Hepatocyte (in vitro differentiated cells): ENCODE results near the gene RACK1.

ENCODE experiments used
- EZH2 ChIP-seq: fragments of 200-600 bp; sonication (generic); IDR thresholded peaks from 2 replicates; pipeline ENCODE4 v1.6.1; 2016; ENCODE audit warnings: antibody characterized with exemption, mild to moderate bottlenecking, borderline replicate concordance
- EZH2phosphoT487 ChIP-seq: fragments of 200-600 bp; sonication (generic); IDR thresholded peaks from one replicate; pipeline ENCODE4 v1.6.1; 2018; ENCODE audit warnings: antibody characterized with exemption, mild to moderate bottlenecking, low read depth, moderate library complexity; ENCODE audit not compliant: unreplicated experiment, severe bottlenecking
- TF ChIP-seq, protein P1 (sequence below): fragments of 200-600 bp; sonication (generic); IDR thresholded peaks from 2 replicates; pipeline ENCODE4 v1.5.1; 2016; ENCODE audit warnings: antibody characterized with exemption, mild to moderate bottlenecking; ENCODE audit not compliant: poor library complexity

DNA sequence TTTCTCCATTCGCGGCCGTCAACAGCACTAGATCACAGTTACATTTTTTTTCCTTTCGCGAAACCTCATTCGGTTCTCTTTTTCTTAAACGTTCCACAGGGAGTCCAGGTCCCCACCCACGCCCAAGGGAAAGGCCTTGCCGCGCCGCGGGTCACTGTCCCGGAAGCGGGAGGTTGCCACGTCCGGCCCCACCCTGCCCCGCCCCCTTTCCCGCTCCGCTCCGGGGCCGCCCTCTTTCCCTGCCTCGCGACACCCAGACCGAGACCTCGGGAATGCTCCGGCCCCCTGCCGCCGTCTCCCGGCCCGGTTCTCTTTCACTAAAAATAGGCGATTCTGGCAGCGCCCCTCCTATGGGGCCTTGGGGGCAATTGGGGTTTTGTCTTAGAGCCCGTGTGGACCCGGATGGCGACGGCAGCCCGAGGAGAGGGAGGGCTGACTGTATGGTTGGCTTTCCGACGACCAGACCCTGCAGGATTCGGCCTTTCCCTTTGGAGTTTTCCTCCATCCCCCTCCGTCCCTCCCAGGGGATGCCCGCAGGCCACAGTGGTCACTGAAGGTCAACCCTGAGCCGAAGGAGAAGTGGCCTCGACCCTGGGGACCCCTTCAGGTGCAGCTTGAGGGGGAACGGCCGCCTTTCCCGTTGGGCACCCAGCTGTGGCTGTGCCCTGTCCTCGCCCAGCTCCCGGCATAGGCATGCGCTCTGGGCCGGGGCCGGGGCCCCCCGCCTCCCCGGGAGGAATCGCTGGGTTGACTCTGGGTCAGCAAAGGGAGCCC lies 2.8 kb upstream of the RACK1 start:
- TF ChIP-seq EZH2 (no peak), EZH2phosphoT487 (no peak)
- TF ChIP-seq, protein P1, sequence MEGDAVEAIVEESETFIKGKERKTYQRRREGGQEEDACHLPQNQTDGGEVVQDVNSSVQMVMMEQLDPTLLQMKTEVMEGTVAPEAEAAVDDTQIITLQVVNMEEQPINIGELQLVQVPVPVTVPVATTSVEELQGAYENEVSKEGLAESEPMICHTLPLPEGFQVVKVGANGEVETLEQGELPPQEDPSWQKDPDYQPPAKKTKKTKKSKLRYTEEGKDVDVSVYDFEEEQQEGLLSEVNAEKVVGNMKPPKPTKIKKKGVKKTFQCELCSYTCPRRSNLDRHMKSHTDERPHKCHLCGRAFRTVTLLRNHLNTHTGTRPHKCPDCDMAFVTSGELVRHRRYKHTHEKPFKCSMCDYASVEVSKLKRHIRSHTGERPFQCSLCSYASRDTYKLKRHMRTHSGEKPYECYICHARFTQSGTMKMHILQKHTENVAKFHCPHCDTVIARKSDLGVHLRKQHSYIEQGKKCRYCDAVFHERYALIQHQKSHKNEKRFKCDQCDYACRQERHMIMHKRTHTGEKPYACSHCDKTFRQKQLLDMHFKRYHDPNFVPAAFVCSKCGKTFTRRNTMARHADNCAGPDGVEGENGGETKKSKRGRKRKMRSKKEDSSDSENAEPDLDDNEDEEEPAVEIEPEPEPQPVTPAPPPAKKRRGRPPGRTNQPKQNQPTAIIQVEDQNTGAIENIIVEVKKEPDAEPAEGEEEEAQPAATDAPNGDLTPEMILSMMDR = no peak
